GM12878 (cell line): ENCODE measurements around the gene LYPD8.

Experiments used
- JUND ChIP-seq: IDR thresholded peaks from 2 replicates; pipeline ENCODE4 v1.6.1; 2012; ENCODE audit warnings: low read depth, mild to moderate bottlenecking, low read length, improper control_type of control experiment, moderate library complexity
- KDM1A ChIP-seq: fragments of 200-600 bp; sonication (generic); IDR thresholded peaks from 2 replicates; pipeline ENCODE4 v1.6.1; 2016; ENCODE audit warnings: borderline replicate concordance
- MXI1 ChIP-seq: fragments of 150-350 bp; IDR thresholded peaks from 2 replicates; pipeline ENCODE4 v1.6.1; 2011; ENCODE audit warnings: low read depth, mild to moderate bottlenecking, inconsistent platforms, low read length, improper control_type of control experiment

- no peak for TF ChIP-seq JUND
- no peak for TF ChIP-seq MXI1
- no peak for TF ChIP-seq KDM1A
Observed at GRCh38 chr1:248730507-248731335, 24.8 kb downstream of the LYPD8 start.
